RWPE2 (cell line): ENCODE results near the gene HIGD1A.
"Not testable (repeated sequence)": the region's sequence is repeated elsewhere in the genome, so short reads cannot be mapped to it uniquely, and the experiment has no call there.

ENCODE experiments used
- ATAC-seq: fragments of 200-7000 bp; cut with Tn5 transposase; 3 replicates; pipeline ENCODE4 v1.9.1; 2021; ENCODE audit warnings: low read depth
- DNase-seq: peaks from one replicate; pipeline ENCODE4 v3.0.0-alpha.2; 2020; ENCODE audit warnings: low spot score
- H3K27ac ChIP-seq: fragments of 450-650 bp; 2 replicates; pipeline ENCODE4 v1.5.1; 2017; ENCODE audit warnings: mild to moderate bottlenecking; ENCODE audit not compliant: poor library complexity, severe bottlenecking
- H3K27me3 ChIP-seq: fragments of 250-450 bp; sonication (Bioruptor Pico); 2 replicates; pipeline ENCODE4 v1.5.1; 2021; ENCODE audit warnings: mild to moderate bottlenecking, moderate library complexity; ENCODE audit not compliant: insufficient read depth, poor library complexity, severe bottlenecking
- H3K36me3 ChIP-seq: fragments of 250-450 bp; sonication (Bioruptor Pico); 2 replicates; pipeline ENCODE4 v1.5.1; 2020; ENCODE audit warnings: low read depth, mild to moderate bottlenecking, moderate library complexity
- H3K4me1 ChIP-seq: fragments of 250-450 bp; sonication (Bioruptor Pico); 2 replicates; pipeline ENCODE4 v1.5.1; 2021; ENCODE audit warnings: mild to moderate bottlenecking, moderate library complexity; ENCODE audit not compliant: insufficient read depth, poor library complexity, severe bottlenecking
- H3K4me3 ChIP-seq: fragments of 250-450 bp; sonication (Bioruptor Pico); 2 replicates; pipeline ENCODE4 v1.5.1; 2021; ENCODE audit warnings: mild to moderate bottlenecking, moderate library complexity; ENCODE audit not compliant: severe bottlenecking
- H3K9me3 ChIP-seq: fragments of 250-450 bp; sonication (Bioruptor Pico); 2 replicates; pipeline ENCODE4 v1.5.1; 2021; ENCODE audit warnings: mild to moderate bottlenecking, moderate library complexity; ENCODE audit not compliant: severe bottlenecking
- CTCF ChIP-seq: fragments of 450-650 bp; IDR thresholded peaks from one replicate; pipeline ENCODE4 v1.5.1; 2017; ENCODE audit warnings: mild to moderate bottlenecking, moderate library complexity; ENCODE audit not compliant: poor library complexity, severe bottlenecking

The HIGD1A gene

GRCh38 chr3:42814914-42815507 is 10.7 kb upstream of the HIGD1A start:
- TF ChIP-seq CTCF, result no peak
- DNase-seq (no peak), ATAC-seq (peak; percentile 70; the same call in 2 of the 3 replicates)
- no peak overlapping the region for H3K4me3 ChIP-seq
- no peak overlapping the region for H3K27ac ChIP-seq
- no peaks in the 10 kb centered on the region for H3K9me3 ChIP-seq
- H3K27me3 ChIP-seq, result no peaks in the 10 kb centered on the region
- H3K36me3 ChIP-seq, result no peaks in the 10 kb centered on the region
- peaks cover 22% of the 10 kb centered on the region for H3K4me1 ChIP-seq

- no peak for TF ChIP-seq CTCF
- H3K36me3 ChIP-seq, result no peaks in the 10 kb centered on the region
- peaks cover 16% of the 10 kb centered on the region for H3K4me1 ChIP-seq
- H3K27me3 ChIP-seq, result no peaks in the 10 kb centered on the region
- ATAC-seq (no peak), DNase-seq (no peak)
- H3K4me3 ChIP-seq, result no peak overlapping the region
- H3K9me3 ChIP-seq, result no peaks in the 10 kb centered on the region
- no peak overlapping the region for H3K27ac ChIP-seq
Observed at GRCh38 chr3:42814246-42814645, 10.0 kb upstream of the HIGD1A start.

GRCh38 chr3:42811118-42811883 is 7.0 kb upstream of the HIGD1A start:
- not testable (repeated sequence) for ATAC-seq, H3K9me3 ChIP-seq, H3K27me3 ChIP-seq, H3K4me3 ChIP-seq, H3K27ac ChIP-seq, H3K36me3 ChIP-seq, DNase-seq
- H3K4me1 ChIP-seq, result peaks cover 16% of the 10 kb centered on the region

GRCh38 chr3:42810706-42811105 is 6.4 kb upstream of the HIGD1A start:
- DNase-seq, H3K27ac ChIP-seq, ATAC-seq, H3K36me3 ChIP-seq, H3K4me3 ChIP-seq, H3K27me3 ChIP-seq, H3K9me3 ChIP-seq: not testable (repeated sequence)
- H3K4me1 ChIP-seq, result peaks cover 11% of the 10 kb centered on the region

- H3K36me3 ChIP-seq, result no peaks in the 10 kb centered on the region
- DNase-seq, result no peak
- no peaks in the 10 kb centered on the region for H3K4me1 ChIP-seq
- no peak within 1 kb of the TSS for H3K27ac ChIP-seq
- H3K9me3 ChIP-seq, result no peaks in the 10 kb centered on the region
- TF ChIP-seq CTCF, result no peak
- no peak within 1 kb of the TSS for H3K4me3 ChIP-seq
- ATAC-seq, result no peak
- no peaks in the 10 kb centered on the region for H3K27me3 ChIP-seq
Observed at GRCh38 chr3:42809202-42809601, 4.9 kb upstream of the HIGD1A start, which contains the start of gene ACKR2. ACKR2 (plus strand) TSS chr3:42809445; CDS start chr3:42864503, 55,058 bp downstream.
